NCI-H2171 (cell line): ENCODE results near the gene NBDY.
A peak's percentile ranks its signal among the peaks of the same experiment; 100 is the strongest.
"Not testable (repeated sequence)": the region's sequence is repeated elsewhere in the genome, so short reads cannot be mapped to it uniquely, and the experiment has no call there.

Experiments used
- DNase-seq: peaks from one replicate; lab custom pipeline; 2025; lab: John Stamatoyannopoulos, UW

The NBDY gene, protein sequence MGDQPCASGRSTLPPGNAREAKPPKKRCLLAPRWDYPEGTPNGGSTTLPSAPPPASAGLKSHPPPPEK

DNA sequence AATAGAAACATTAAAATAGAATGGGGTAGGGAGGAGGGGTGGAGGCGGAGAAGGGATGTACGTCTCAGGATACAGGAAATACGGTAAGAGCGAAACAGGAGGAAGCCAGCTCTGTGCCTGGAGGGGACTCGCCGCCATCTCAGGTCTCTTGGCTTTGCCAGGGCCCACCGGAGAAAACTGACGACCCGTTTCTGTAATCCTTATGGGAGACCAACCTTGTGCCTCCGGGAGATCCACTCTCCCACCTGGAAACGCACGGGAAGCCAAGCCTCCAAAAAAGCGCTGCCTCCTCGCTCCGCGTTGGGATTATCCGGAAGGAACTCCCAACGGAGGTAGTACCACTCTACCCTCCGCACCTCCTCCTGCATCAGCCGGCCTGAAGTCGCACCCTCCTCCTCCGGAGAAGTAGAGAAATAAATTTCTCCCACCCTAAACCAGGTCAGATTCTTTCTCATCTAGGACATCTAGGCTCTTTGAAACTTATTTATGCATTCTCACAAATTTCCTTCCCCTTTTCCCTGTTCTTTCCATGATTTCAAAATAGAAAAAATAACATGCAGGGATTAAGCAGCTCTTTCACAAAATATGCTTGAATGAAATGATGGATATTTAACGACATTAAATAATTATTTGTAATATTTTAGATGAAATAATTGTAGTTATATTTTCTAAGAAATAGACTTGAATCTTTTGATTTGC is at the start of gene NBDY:
TSS of gene NBDY (plus strand) at position 92 of the 699 bp plus-strand sequence. CDS start at position 203, 111 bp downstream.
- peak; percentile 42 for DNase-seq

DNA sequence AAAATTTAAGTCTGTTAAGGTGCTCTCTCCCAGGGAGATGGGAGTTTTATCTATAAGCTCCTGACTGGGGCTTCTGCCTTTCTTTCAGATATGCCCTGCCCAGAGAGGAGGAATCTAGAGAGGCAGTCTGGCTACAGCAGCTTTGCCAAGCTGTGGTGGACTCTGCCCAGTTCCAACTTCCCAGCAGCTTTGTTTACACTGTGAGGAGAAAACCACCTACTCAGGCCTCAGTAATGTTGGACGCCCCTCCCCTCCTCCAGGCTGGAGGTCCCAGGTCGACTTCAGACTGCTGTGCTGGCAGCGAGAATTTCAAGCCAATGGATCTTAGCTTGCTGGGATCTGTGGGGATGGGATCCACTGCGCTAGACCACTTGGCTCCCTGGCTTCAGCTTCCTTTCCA is 24.5 kb upstream of the NBDY start:
- not testable (repeated sequence) for DNase-seq

DNA sequence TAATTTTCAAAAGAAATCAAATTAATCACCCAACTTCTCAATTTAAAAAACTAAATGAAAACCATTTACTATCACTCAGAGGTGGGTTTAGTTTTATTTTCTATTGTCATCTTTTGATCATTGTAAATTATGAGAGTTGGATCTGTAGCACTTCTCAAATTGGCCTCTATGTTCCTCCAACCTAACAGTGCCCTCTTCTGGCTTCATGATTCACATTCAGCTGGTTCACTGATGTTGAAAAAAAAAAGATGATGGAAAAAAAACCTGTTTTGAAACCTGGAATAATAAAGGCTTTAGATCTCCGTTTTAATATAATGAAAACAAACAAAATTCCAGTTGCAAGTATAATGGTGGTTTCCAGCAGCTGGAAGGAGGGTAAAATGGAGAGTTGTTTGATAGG is 2.4 kb upstream of the NBDY start:
- peak; percentile 38 for DNase-seq

DNA sequence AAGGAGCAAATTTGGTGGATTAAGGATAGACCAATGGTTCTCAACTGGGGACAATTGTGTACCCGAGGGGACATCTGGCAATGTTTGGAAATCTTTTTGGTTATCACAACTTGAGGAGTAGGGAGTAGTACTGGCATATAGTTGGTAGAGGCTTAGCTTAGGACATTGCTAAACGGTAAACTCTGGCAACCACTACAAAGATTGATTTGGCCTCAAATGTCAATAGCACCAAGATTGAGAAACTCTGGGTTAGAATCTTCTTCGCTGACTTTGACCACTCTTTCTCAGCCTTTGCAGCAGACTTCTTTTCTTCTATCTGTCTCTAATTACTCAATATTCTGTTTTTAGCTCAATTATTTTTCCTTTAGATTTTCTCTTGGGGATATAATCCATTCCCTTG is 1.5 kb upstream of the NBDY start:
- no peak for DNase-seq

DNA sequence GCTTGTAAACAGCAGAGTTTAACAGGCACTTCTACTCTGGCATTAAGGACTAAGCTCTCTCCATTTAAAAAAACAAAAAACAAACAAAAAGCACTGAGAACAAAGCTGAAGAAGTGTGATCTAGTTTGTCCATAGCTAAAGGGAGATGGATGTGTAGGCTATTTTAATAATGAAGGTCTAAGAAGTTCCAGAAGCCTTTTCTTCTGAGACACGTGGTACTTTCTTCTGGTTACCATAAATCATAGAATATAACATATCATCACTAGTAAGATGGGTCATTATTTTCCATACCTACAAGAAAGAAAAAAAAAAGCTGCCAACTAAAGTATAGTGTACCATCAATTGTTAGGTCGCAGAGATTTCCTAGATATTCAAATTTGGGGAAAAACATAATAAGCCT is 722 bp upstream of the NBDY start:
- no peak for DNase-seq

DNA sequence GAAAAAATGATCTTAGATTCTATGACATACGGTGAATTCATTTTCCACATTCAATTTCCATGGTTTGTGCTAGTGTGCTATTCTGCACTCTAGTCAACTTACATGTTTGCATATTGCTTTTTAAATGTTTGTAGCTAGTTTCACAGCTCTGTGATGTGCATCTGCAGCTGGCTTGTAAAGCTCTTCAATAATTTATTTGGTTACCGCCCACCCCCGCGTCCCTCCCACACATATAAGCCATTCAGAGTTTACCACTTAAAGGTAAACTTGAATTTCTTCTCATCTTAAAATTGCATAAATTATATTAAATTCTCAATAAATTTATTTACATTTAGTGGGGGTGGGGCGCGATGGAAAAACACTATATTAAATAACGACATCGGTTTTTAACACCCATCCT is 291 bp upstream of the NBDY start:
- DNase-seq, result no peak

DNA sequence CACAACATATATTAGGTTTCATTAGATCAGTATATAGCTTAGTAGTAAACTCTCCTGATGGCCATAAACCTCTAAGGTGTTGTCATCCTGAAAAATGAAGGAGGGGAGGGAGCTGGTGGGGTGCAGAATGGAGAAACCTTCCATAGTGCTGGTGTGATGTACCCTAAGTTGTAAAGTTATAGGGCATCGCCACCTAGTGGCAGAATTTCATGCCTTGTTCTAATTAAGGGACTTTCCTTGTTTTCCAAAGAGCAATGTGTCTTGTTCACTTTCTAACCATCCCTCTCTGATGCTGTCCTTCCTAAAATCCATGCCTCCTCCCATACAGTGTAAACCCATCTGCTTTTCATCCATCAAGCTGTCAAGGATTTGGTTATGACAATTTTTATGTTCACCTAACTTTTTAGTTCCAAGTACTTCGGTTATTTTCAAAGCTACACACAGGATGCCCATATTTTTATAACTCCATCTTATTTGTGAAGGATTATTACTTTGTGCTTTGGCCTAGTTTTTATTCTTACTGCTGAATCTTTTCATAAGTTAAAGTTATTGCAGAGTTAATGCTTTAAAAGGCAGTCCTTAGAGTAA is 4.5 kb downstream of the NBDY start:
- DNase-seq, result no peak

DNA sequence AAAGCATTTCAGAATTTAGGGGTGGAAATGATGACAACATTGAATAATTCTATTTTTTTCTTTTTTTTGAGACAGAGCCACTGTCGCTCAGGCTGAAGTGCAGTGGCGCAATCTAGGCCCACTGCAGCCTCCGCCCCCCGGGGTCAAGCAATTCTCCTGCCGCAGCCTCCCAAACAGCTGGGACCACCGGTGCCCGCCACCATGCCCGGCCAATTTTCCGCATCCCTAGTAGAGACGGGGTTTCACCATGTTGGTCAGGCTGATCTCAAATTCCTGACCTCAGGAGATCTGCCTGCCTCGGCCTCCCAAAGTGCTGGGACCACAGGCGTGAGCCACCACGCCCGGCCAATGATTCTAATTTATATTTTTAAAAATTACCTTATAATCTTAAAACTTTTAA is 7.2 kb downstream of the NBDY start:
- no peak for DNase-seq

DNA sequence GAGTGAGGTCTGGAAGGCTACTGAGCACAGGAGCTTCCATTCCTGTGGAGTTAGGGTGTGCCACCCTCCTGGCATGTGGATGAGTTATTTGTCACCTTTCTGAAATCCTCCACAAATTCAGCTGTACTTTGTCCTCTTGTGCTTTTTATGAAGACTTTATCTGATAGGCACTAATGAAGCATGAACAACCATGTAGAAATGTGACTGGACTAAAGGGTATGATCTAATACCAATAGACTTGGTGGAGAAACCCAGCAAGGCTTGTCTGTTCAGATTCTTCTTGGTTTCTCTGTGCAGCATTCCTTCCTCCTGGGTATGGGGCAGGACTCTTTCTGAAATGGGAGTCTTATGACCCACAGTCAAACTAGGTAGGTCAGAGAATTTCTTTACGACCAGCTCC is 9.6 kb downstream of the NBDY start:
- DNase-seq, result no peak

DNA sequence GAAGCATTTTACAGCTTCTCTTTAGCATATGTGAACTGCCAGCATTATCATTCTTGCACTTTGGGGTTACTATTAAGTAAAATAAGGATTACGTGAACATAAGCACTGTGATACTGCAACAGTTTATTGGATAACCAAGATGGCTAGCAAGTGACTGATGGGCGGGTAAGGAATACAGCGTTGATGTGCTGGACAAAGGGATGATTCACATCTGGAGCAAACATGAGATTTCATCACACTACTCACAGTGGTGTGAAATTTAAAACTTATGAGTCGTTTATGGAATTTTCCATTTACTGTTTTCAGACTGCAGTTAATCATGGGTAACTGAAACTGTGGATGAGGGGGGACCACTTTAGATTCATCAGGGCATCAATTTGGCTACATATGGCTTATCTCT is 16.0 kb downstream of the NBDY start:
- no peak for DNase-seq

DNA sequence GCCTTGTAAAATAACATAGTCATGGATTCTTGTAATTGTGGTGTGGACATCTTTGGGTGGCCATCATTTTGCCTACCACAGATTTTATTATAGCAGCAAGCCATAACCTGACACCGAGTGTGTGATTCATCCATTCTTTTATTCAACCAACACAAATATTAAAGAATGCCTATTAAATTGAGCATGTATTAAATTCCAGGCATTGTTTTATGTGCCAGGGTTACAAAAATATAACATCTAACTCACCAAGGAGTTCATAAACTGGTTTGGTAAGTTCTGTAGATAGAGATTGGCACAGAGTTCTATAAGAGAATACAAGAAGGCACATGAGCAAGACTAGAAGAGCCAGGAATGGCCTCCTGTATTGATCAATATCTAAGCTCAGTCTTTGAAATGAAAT is 18.0 kb downstream of the NBDY start:
- DNase-seq, result no peak

DNA sequence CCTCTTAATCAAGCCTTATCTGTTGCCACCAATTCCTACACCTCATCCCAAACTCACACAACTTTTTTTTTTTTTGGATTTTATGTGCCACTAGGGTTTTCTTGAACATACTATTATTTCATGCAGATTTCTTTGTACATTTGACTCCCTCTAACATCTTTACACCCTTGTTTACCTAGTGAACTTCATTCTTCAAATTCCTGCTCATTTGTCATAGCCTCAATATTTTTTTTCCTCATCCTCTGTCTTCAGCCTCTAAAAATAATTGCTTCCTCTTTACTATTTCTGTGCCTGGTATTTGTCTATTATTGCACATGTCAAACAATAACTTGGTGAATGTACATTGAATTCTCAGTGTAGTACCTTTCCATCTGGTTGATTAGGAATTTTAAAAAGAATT is 22.0 kb downstream of the NBDY start:
- DNase-seq, result no peak

DNA sequence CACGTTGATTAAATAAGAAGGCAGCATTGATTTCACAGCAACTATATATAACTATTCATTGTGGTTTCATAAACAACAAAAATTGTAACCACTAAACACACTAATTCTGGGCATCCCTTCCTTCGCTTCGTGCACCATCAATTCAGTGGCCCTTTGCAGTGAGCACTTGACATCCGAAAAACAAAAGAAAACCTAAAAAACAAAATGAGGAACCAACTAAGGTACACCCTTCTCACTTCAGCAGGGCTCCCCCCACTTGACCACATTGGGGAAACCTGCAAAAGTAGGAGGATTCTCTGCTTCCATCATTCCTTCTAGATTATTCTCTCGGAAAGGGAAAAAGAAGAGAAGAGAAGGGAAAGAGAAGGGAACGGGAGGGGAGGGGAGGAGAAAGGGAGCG is 28.3 kb downstream of the NBDY start:
- DNase-seq, result no peak

DNA sequence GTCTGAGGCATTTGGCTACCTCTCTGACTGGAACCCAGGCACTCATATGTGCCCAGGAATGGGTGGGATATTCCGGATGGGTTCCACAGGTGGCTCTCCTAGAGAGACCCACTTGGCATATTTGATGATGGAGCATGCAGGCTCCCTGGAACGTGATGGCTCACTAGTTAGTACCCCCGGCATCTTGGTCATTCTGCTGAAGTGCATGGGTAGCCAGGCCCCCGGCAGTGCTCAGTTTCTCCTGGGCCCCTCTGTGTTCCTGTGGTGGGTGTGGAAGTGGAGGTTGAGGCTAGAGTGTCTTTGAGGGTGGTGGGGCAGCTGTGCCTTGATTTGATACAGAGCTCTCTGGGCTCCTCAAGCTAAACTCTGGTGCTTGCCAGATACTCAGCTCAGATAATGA is 29.4 kb downstream of the NBDY start:
- DNase-seq, result no peak

DNA sequence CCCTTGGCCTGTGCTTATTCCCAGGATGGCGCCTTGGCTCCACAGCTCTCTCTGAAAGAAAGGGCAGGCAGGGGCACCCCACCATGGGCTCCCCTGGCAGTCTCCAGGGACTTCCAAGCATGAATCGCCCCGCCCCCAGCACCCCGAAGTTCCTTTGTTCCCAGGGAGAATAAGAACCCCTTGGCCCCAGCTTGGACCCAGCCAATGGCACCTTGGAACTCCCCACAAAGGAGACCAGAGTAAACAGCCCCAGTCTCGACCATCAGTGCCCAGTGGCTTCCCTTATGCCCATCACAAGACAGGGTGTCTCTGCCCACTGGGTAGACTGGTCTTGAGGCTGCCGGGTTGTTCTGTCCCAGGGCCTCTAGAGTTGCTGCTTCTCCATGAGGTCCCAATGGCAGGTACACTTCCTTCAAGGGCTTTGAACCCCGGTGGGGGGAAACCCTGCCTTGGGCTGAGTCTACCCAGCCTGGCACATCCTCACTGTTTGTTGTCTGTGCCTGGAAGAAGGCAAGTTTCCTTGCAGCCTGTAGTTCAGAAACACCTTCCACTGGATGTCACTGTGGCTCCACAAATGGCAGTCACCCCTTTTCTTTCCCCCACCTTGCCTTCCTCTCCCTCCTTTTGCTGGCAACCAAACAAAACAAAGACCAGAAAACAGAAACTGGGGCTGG is 30.8 kb downstream of the NBDY start:
- DNase-seq, result no peak

DNA sequence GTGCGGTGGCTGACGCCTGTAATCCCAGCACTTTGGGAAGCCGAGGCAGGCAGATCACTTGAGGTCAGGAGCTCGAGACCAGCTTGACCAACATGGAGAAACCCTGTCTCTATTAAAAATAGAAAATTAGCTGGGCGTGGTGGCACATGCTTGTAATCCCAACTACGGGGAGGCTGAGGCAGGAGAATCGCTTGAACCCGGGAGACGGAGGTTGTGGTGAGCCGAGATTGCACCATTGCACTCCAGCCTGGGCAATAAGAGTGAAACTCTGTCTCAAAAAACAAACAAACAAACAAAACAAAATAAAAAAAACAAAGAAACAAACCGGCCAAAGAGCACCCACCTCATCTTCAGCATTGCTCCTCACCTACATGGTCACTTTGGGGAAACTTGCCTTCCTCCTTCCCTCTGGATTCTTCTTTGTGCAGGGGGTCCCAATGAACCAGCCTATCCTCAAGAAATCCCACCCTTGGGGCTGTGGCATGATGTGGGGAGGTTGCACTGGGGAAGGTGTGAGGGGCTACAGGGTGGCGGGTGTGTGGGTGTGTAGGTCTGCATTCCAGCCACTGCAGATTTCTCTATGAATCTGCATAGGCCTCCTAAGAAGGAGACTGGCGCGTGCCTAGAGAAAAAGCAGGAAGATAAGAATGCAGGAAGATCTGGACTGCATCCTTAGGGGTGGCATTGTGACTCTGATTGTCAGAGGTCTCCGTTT is 31.5 kb downstream of the NBDY start:
- not testable (repeated sequence) for DNase-seq

DNA sequence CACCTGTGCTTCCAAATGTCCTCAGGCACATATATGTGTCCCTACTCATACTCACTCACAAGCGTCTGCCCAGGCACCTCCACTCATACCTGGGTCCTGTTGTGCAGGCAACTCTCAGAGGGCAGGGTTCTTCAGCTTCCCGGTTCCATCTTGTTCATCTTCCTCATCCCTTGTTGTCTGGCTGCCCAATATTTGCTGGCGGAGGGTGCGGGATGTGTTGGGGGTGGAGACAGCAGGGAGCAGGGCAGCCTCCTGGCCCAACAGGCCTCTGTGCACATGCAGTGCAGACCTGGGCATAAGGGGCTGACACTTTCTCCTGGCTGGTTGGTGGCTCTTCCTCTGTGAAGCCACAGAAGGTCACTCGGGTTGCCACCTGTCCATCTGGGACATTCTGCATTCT is 32.1 kb downstream of the NBDY start:
- no peak for DNase-seq

DNA sequence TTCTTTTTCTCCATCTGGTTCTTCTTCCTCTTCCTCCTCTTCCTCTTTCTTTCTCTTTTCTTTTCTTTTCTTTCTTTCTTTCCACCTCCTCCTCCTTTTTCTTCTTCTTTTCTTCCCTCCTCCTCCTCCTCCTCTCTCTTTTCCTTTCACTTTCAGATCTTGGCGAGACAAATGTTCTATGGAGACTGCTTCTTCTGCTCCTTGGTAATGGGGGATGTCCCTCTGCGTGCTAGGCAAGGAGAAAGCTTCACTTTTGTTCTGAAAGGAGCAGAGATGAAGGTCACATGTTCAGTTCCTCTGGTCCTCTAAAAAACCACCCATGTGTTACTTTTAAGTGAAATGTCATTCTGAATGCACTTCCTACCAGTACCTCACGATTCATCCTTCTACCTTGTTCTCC is 33.2 kb downstream of the NBDY start:
- DNase-seq, result no peak

DNA sequence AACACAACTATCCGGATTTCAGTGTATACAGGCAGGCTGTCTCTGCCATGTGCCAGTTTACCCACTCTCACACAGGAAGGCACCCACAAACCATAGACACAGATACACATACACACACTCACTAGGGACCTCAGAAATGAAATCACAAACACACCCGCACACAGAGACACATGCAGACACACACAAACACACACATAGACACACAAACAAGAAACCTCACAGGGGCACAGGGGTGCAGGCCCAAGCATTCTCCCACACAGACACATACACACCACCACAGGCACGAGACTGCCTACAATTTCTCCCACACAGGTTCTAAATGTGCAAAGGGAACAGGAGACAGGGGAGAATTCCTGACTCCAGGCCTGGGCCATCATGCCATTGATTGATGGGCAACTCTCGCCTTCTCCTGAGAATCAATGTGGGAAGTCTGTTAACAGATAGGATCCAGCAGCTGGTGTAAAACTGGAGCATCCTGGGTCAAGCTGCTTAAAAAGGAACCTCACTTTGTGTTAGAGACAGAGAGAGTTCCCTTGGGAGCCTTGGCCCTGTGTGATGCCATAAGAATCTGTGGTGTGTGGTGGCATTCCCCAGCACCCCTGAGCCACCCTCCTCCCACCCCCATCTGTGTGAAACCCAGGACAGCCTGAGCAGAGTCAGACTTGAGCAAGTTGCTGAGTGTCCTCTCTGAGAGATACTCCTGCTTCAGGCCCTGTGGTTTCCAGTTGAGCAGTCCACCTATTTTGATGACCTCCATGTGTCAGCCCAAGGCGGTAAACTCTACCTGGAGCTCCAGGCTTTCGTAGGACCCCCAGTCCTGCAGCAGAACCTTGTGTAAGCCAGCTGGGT is 33.9 kb downstream of the NBDY start:
- DNase-seq, result no peak

DNA sequence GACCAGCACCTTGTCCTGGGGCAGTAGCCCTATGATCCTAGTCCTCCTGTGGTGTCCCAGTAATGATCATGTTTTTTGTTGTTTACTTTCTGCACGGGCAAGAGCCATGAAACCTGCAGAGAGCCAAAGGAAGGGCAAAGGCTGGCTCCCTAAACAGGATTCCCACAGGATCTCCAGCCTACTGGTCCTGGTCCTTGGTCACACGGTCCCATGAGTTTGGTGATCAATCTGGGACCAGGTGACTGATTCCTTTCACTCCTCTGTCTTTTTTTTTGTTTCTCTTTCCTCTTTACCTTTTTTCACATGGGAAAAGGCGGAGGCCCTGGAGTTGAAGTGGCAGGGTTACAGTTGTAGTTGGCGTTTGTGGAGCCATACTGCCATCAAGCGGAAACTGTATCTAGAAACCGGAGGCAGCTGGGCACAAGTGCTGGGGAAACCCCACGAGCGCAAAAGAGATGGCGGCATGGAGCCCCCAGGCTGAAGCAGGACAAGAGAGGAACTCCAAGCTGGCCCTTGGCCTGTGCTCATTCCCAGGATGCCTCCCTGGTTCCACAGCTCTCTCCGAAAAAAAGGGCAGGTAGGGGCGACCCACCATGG is 34.6 kb downstream of the NBDY start:
- DNase-seq, result no peak
